ENCODE data around the gene NFXL1. TPM values are rescaled to one million over a fixed set of nuclear protein-coding genes. Genes with fewer than 3 reads are reported as not detected.

Gene NFXL1
- total RNA-seq, 4 donors from 2014 or later: 5.2 to 13.4 (median 7.5) TPM

DNA sequence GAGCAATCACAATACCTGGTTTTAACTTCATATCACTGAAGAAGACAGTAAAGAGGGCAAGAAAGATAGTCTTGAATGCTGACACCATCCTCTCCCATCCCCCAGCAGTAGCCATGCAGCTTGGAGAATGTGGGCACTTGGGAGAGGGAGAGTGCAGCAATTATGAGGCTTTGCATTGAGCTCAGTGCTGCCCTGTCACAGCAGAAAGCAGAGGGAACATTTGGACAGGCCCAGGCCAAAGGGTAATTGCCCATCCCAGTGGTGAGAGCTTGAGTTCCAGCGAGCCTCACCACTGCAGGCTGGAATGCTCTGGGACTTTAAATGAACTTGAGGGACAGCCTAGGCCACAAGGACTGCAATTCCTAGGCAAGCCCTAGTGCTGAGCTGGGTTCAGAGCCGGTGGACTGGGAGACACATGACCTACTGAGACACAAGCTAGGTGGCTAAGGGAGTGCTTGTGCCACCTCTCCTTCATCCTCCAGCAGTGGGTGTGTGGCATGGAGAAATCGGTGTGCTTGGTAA, 112.8 kb downstream of the NFXL1 start:
- Histone ChIP-seq H3K27me3 (no peaks in the 10 kb centered on the region), H3K4me3 (no peak overlapping the region), H3K4me1 (no peaks in the 10 kb centered on the region), H3K36me3 (no peaks in the 10 kb centered on the region), H3K27ac (no peak overlapping the region), H3K9me3 (no peaks in the 10 kb centered on the region)
- no peak for DNase-seq
- intact Hi-C loops (cut with DNase I): no loop called here
- no peak for TF ChIP-seq POLR2A (IDR thresholded peaks at IDR 0.05)
- TF ChIP-seq, protein P1, sequence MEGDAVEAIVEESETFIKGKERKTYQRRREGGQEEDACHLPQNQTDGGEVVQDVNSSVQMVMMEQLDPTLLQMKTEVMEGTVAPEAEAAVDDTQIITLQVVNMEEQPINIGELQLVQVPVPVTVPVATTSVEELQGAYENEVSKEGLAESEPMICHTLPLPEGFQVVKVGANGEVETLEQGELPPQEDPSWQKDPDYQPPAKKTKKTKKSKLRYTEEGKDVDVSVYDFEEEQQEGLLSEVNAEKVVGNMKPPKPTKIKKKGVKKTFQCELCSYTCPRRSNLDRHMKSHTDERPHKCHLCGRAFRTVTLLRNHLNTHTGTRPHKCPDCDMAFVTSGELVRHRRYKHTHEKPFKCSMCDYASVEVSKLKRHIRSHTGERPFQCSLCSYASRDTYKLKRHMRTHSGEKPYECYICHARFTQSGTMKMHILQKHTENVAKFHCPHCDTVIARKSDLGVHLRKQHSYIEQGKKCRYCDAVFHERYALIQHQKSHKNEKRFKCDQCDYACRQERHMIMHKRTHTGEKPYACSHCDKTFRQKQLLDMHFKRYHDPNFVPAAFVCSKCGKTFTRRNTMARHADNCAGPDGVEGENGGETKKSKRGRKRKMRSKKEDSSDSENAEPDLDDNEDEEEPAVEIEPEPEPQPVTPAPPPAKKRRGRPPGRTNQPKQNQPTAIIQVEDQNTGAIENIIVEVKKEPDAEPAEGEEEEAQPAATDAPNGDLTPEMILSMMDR (IDR thresholded peaks at IDR 0.05): no peak
- 57 to 100% methylated on average over 1 to 2 of the region's 3 CpGs for WGBS, 2 donors

DNA sequence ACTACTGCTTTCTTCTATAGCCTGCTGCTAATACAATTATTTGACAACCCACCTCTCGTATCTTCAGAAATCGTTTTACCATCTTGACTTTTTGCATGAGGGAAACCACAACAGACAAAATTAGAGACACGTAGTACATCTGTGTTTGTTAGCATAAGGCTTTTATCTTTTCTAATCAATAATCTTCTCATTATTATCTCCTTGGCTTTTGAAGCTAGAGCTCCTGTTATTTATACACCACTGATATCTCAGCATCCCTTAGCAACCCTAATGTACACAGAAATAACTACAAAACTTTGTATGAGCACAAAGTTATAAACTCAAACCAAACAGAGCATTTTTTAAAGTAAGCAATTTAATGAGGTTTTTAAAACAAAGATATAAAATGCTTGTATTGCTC, 116.2 kb downstream of the NFXL1 start:
- no peaks in the 10 kb centered on the region for H3K27me3 ChIP-seq
- H3K27ac ChIP-seq: no peak overlapping the region
- H3K36me3 ChIP-seq: no peaks in the 10 kb centered on the region
- H3K4me3 ChIP-seq: no peak overlapping the region
- no peaks in the 10 kb centered on the region for H3K4me1 ChIP-seq
- no peak for DNase-seq
- no peak for TF ChIP-seq POLR2A (IDR thresholded peaks at IDR 0.05)
- TF ChIP-seq, protein P1 (IDR thresholded peaks at IDR 0.05): no peak
- WGBS, 2 donors: 30 to 37% methylated on average over 3 of the region's 3 CpGs
- intact Hi-C loops (cut with DNase I): no loop called here
- no peaks in the 10 kb centered on the region for H3K9me3 ChIP-seq

Other genes with a start within 250 kb of the NFXL1 start
- 1 to 10 TPM in 1 of 4 donors, under 1 TPM in 3; 0.08 to 4.8 (median 0.41) TPM for gene CORIN, start 76.5 kb downstream of the NFXL1 start, total RNA-seq
- 1 to 10 TPM; 1.1 to 3.1 (median 2.5) TPM for gene CNGA1, start 102.1 kb upstream of the NFXL1 start, total RNA-seq
- gene NIPAL1, start 102.2 kb upstream of the NFXL1 start, total RNA-seq: 10 to 100 TPM; 30.2 to 37.5 (median 33.9) TPM
- gene TXK, start 219.7 kb upstream of the NFXL1 start, total RNA-seq: 1 to 10 TPM; 1.7 to 5.2 (median 3.5) TPM